HCT116 (cell line): ENCODE results near the gene SCOC. TPM values are rescaled to one million over a fixed set of nuclear protein-coding genes. Genes with fewer than 3 reads are reported as not detected.

Experiments used
- ATAC-seq: fragments of 200-7000 bp; cut with Tn5 transposase; 2 replicates; pipeline ENCODE4 v1.9.1; 2020; ENCODE audit warnings: mild to moderate bottlenecking, moderate library complexity
- BruUV-seq: library from RNA; stranded (reverse); fragments of 400-500 nt; replicated peaks from 2 replicates; lab custom pipeline; 2021; lab: Mats Ljungman, UMichigan
- CTCF ChIA-PET: fragments of 300-600 bp; sonication (Branson Sonifier 250); formaldehyde crosslinking; loops from one replicate; lab custom pipeline; 2021; ENCODE audit warnings: antibody characterized with exemption; lab: Charles Lee
- POLR2A ChIA-PET: fragments of 300-600, 350-600 bp; sonication (Branson Sonifier 250); formaldehyde crosslinking; loops from one replicate; lab custom pipeline; 2021; ENCODE audit warnings: antibody characterized with exemption; lab: Charles Lee
- RAD21 ChIA-PET, 2 experiments: fragments of 300-600 bp; sonication (Branson Sonifier 250); formaldehyde crosslinking; loops; one replicate each; lab custom pipeline; 2023; ENCODE audit warnings: low total read pairs in 2 of 2; ENCODE audit not compliant: uncharacterized antibody in 2 of 2, unreplicated experiment in 2 of 2, low non-redundant PET in 1 of 2; lab: Charles Lee
- DNase-seq: peaks from one replicate; pipeline ENCODE4 v3.0.0-alpha.2; 2010; ENCODE audit warnings: low read depth, low spot score
- H2AFZ ChIP-seq: fragments of 200-600 bp; shearing (Covaris generic), sonication (generic); 2 replicates; pipeline ENCODE4 v1.6.1; 2017; ENCODE audit warnings: low read depth, mixed run types, mixed read lengths, antibody characterized with exemption, low read length; ENCODE audit not compliant: poor library complexity, severe bottlenecking
- H3K27ac ChIP-seq: 2 replicates; pipeline ENCODE4 v1.5.1; 2012; ENCODE audit warnings: low read depth, low read length
- H3K27me3 ChIP-seq: fragments of 200-600 bp; sonication (generic); 2 replicates; pipeline ENCODE4 v1.6.1; 2016; ENCODE audit warnings: mixed run types, low read length, mixed read lengths; ENCODE audit not compliant: insufficient read depth
- H3K36me3 ChIP-seq, 2 experiments: fragments of 200-500 bp in 1 of 2; fragments of 200-600 bp in 1 of 2; sonication (Bioruptor generic) in 1 of 2; sonication (generic) in 1 of 2; 2 replicates each; pipeline versions ENCODE4 v1.5.1 to v1.6.1; 2014 to 2016; ENCODE audit warnings: low read length in 2 of 2, inconsistent platforms in 1 of 2, mixed read lengths in 1 of 2, mixed run types in 1 of 2; ENCODE audit not compliant: insufficient read depth in 2 of 2, control insufficient read depth in 1 of 2
- H3K4me1 ChIP-seq, 2 experiments: fragments of 200-600 bp in 1 of 2; sonication (generic) in 1 of 2; 2 replicates each; pipeline versions ENCODE4 v1.5.1 to v1.6.1; 2012 to 2017; ENCODE audit warnings: low read length in 2 of 2, inconsistent platforms in 1 of 2, mild to moderate bottlenecking in 1 of 2, mixed read lengths in 1 of 2, mixed run types in 1 of 2, moderate library complexity in 1 of 2; ENCODE audit not compliant: insufficient read depth in 2 of 2, control insufficient read depth in 1 of 2
- H3K4me2 ChIP-seq: fragments of 200-600 bp; sonication (generic); 2 replicates; pipeline ENCODE4 v1.6.1; 2017; ENCODE audit warnings: mixed run types, low read length, mixed read lengths
- H3K4me3 ChIP-seq, 2 experiments: fragments of 200-600 bp in 1 of 2; sonication (generic) in 1 of 2; replicated peaks in 1 of 2; 2 replicates each; pipeline ENCODE4 v1.5.1; 2011 to 2016; ENCODE audit warnings: low read length in 2 of 2, control low read depth in 1 of 2, low read depth in 1 of 2, mild to moderate bottlenecking in 1 of 2, mixed read lengths in 1 of 2, mixed run types in 1 of 2
- H3K79me2 ChIP-seq: fragments of 200-600 bp; sonication (generic); 2 replicates; pipeline ENCODE4 v1.6.1; 2017; ENCODE audit warnings: mild to moderate bottlenecking, mixed run types, low read length, moderate library complexity, mixed read lengths; ENCODE audit not compliant: insufficient read depth
- H3K9ac ChIP-seq: fragments of 200-600 bp; sonication (generic); 2 replicates; pipeline ENCODE4 v1.6.1; 2016; ENCODE audit warnings: low read length, mixed read lengths
- H3K9me2 ChIP-seq: fragments of 200-600 bp; sonication (generic), shearing (Covaris generic); 2 replicates; pipeline ENCODE4 v1.6.1; 2017; ENCODE audit warnings: mixed run types, mild to moderate bottlenecking, moderate library complexity; ENCODE audit not compliant: insufficient read depth
- H3K9me3 ChIP-seq, 2 experiments: fragments of 200-500 bp in 1 of 2; fragments of 200-600 bp in 1 of 2; sonication (Bioruptor generic) in 1 of 2; sonication (generic) in 1 of 2; 2 replicates each; pipeline ENCODE4 v1.6.1; 2014 to 2017; ENCODE audit warnings: low read length in 2 of 2, mixed read lengths in 2 of 2, inconsistent platforms in 1 of 2, low read depth in 1 of 2, mild to moderate bottlenecking in 1 of 2, mixed run types in 1 of 2, moderate library complexity in 1 of 2; ENCODE audit not compliant: control insufficient read depth in 1 of 2, insufficient read depth in 1 of 2
- H4K20me1 ChIP-seq: fragments of 200-600 bp; sonication (generic), shearing (Covaris generic); 2 replicates; pipeline ENCODE4 v1.6.1; 2017; ENCODE audit warnings: mixed run types, mild to moderate bottlenecking, moderate library complexity; ENCODE audit not compliant: insufficient read depth
- CBX3 ChIP-seq: IDR thresholded peaks from 2 replicates; pipeline ENCODE4 v1.6.1; 2012; ENCODE audit warnings: low read depth
- CEBPB ChIP-seq: IDR thresholded peaks from 2 replicates; pipeline ENCODE4 v1.6.1; 2012; ENCODE audit warnings: low read depth
- EGR1 ChIP-seq: IDR thresholded peaks from 2 replicates; pipeline ENCODE4 v1.6.1; 2012; ENCODE audit warnings: low read depth
- ELF1 ChIP-seq: IDR thresholded peaks from 2 replicates; pipeline ENCODE4 v1.6.1; 2012; ENCODE audit warnings: low read depth, borderline replicate concordance
- EZH2phosphoT487 ChIP-seq: fragments of 200-600 bp; IDR thresholded peaks from 2 replicates; pipeline ENCODE4 v1.6.1; 2018; ENCODE audit warnings: antibody characterized with exemption, borderline replicate concordance
- FOSL1 ChIP-seq: IDR thresholded peaks from 2 replicates; pipeline ENCODE4 v1.6.1; 2012; ENCODE audit warnings: low read depth
- JUND ChIP-seq: IDR thresholded peaks from 2 replicates; pipeline ENCODE4 v1.6.1; 2012
- POLR2A ChIP-seq: IDR thresholded peaks from 2 replicates; pipeline ENCODE4 v1.7.0; 2011; ENCODE audit warnings: borderline replicate concordance; ENCODE audit not compliant: insufficient read depth, insufficient read length; ENCODE audit errors: extremely low read depth
- POLR2AphosphoS5 ChIP-seq: IDR thresholded peaks from 2 replicates; pipeline ENCODE4 v1.6.1; 2011; ENCODE audit warnings: mild to moderate bottlenecking, low read depth, low read length, moderate library complexity
- RAD21 ChIP-seq: IDR thresholded peaks from 2 replicates; pipeline ENCODE4 v1.6.1; 2012; ENCODE audit warnings: low read depth, mild to moderate bottlenecking
- SIN3A ChIP-seq: IDR thresholded peaks from 2 replicates; pipeline ENCODE4 v1.6.1; 2012; ENCODE audit warnings: low read depth
- SRF ChIP-seq: IDR thresholded peaks from 2 replicates; pipeline ENCODE4 v1.6.1; 2012; ENCODE audit warnings: low read depth
- TCF7L2 ChIP-seq: IDR thresholded peaks from 2 replicates; pipeline ENCODE4 v1.7.0; 2011; ENCODE audit warnings: borderline replicate concordance, inconsistent platforms; ENCODE audit not compliant: insufficient read depth, insufficient read length; ENCODE audit errors: extremely low read depth
- YY1 ChIP-seq: IDR thresholded peaks from 2 replicates; pipeline ENCODE4 v1.6.1; 2011; ENCODE audit warnings: low read length, low read depth, moderate library complexity, mild to moderate bottlenecking; ENCODE audit not compliant: insufficient replicate concordance; ENCODE audit errors: extremely low read depth
- intact Hi-C: fragments of 100-400 bp; cut with micrococcal nuclease; formaldehyde crosslinking; loops from 2 replicates; pipeline ENCODE4 v1.10.0; 2022
- total RNA-seq: library from RNA; stranded (reverse); gene quantifications from one replicate; pipeline ENCODE4 v1.2.1, GENCODE V29; 2021; ENCODE audit not compliant: unreplicated experiment
- TF ChIP-seq, protein P1 (sequence below): IDR thresholded peaks from 2 replicates; pipeline ENCODE4 v1.6.1; 2012
- TF ChIP-seq, protein P2 (sequence below): IDR thresholded peaks from 2 replicates; pipeline ENCODE4 v1.6.1; 2012; ENCODE audit warnings: low read depth
- TF ChIP-seq, protein P3 (sequence below): IDR thresholded peaks from 2 replicates; pipeline ENCODE4 v1.6.1; 2011; ENCODE audit warnings: mild to moderate bottlenecking, low read length, moderate library complexity; ENCODE audit not compliant: insufficient replicate concordance; ENCODE audit errors: extremely low read depth

SCOC gene
- total RNA-seq, 1 experiment from 2014 or later: 52.2 TPM

DNA sequence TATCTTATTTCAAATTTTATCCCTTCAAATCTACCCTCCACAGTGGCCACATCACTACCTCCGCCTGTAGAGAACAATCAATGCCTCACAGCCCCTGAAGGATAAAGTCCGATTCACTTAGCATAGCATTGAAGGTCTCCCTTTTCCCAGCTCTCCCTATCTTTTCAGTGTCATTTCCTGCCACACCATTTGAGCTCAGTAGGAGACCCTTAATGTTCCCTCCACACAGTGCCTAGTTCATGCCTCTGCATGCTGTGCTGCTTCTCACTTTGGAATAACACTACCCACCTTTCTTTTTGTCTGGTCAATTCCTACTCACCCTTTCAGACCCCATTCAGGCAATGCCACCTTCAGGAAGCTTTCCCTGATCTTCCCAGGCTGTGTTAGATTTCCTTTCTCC lies 23.6 kb upstream of the SCOC start:
- ATAC-seq: no peak
- intact Hi-C loops: no loop called here
- CTCF ChIA-PET: interaction anchor here (4.4 kb wide), 1 partner anchor 10 kb away, joined by 18 read pairs; no protein-coding TSS in a partner anchor

More for the DNA sequence above, 23.6 kb upstream of the SCOC start:
- H2AFZ ChIP-seq: no peak overlapping the region
- no peaks in the 10 kb centered on the region for H3K79me2 ChIP-seq
- POLR2A ChIA-PET: no interaction called here
- no peaks in the 10 kb centered on the region for H3K36me3 ChIP-seq
- H3K4me2 ChIP-seq: no peak overlapping the region
- H3K27ac ChIP-seq: no peak overlapping the region
- no peaks in the 10 kb centered on the region for H3K27me3 ChIP-seq
- DNase-seq: no peak
- no peaks in the 10 kb centered on the region for H3K9me2 ChIP-seq
- RAD21 ChIA-PET: interaction anchor here in 1 of 2 experiments (0.5 kb wide), 1 partner anchor 167 kb away, joined by 3 read pairs; no protein-coding TSS in a partner anchor
- no peak for TF ChIP-seq SRF
- TF ChIP-seq JUND: no peak
- TF ChIP-seq, protein P1, sequence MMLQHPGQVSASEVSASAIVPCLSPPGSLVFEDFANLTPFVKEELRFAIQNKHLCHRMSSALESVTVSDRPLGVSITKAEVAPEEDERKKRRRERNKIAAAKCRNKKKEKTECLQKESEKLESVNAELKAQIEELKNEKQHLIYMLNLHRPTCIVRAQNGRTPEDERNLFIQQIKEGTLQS: no peak
- TF ChIP-seq EZH2phosphoT487: no peak
- TF ChIP-seq EGR1: no peak
- no peak for TF ChIP-seq CEBPB
- no peak for TF ChIP-seq YY1
- TF ChIP-seq POLR2AphosphoS5: no peak
- no peak for TF ChIP-seq FOSL1
- no peak for TF ChIP-seq TCF7L2
- TF ChIP-seq, protein P2, sequence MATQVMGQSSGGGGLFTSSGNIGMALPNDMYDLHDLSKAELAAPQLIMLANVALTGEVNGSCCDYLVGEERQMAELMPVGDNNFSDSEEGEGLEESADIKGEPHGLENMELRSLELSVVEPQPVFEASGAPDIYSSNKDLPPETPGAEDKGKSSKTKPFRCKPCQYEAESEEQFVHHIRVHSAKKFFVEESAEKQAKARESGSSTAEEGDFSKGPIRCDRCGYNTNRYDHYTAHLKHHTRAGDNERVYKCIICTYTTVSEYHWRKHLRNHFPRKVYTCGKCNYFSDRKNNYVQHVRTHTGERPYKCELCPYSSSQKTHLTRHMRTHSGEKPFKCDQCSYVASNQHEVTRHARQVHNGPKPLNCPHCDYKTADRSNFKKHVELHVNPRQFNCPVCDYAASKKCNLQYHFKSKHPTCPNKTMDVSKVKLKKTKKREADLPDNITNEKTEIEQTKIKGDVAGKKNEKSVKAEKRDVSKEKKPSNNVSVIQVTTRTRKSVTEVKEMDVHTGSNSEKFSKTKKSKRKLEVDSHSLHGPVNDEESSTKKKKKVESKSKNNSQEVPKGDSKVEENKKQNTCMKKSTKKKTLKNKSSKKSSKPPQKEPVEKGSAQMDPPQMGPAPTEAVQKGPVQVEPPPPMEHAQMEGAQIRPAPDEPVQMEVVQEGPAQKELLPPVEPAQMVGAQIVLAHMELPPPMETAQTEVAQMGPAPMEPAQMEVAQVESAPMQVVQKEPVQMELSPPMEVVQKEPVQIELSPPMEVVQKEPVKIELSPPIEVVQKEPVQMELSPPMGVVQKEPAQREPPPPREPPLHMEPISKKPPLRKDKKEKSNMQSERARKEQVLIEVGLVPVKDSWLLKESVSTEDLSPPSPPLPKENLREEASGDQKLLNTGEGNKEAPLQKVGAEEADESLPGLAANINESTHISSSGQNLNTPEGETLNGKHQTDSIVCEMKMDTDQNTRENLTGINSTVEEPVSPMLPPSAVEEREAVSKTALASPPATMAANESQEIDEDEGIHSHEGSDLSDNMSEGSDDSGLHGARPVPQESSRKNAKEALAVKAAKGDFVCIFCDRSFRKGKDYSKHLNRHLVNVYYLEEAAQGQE: no peak
- TF ChIP-seq CBX3: no peak
- TF ChIP-seq SIN3A: no peak
- TF ChIP-seq, protein P3, sequence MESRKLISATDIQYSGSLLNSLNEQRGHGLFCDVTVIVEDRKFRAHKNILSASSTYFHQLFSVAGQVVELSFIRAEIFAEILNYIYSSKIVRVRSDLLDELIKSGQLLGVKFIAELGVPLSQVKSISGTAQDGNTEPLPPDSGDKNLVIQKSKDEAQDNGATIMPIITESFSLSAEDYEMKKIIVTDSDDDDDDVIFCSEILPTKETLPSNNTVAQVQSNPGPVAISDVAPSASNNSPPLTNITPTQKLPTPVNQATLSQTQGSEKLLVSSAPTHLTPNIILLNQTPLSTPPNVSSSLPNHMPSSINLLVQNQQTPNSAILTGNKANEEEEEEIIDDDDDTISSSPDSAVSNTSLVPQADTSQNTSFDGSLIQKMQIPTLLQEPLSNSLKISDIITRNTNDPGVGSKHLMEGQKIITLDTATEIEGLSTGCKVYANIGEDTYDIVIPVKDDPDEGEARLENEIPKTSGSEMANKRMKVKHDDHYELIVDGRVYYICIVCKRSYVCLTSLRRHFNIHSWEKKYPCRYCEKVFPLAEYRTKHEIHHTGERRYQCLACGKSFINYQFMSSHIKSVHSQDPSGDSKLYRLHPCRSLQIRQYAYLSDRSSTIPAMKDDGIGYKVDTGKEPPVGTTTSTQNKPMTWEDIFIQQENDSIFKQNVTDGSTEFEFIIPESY: no peak
- no peak for TF ChIP-seq POLR2A
- no peak for TF ChIP-seq RAD21
- TF ChIP-seq ELF1: no peak
- no peak overlapping the region for H3K4me3 ChIP-seq
- no TSS peak for BruUV-seq
- no peak overlapping the region for H3K9ac ChIP-seq
- no peaks in the 10 kb centered on the region for H4K20me1 ChIP-seq
- H3K4me1 ChIP-seq: no peaks in the 10 kb centered on the region
- H3K9me3 ChIP-seq: no peaks in the 10 kb centered on the region
